Keratinocyte (primary cell): ENCODE measurements around the gene RTP3.

Experiments used
- CTCF ChIP-seq, 3 experiments: IDR thresholded peaks in 1 of 3; conservative IDR thresholded peaks in 1 of 3; optimal IDR thresholded peaks in 1 of 3; 2 replicates in 2 of 3; 3 replicates in 1 of 3; pipeline versions ENCODE3 to v1.5.1; 2011; ENCODE audit warnings: low read length in 3 of 3, mild to moderate bottlenecking in 3 of 3, moderate library complexity in 2 of 3, control low read depth in 1 of 3, inconsistent platforms in 1 of 3; ENCODE audit not compliant: insufficient read depth in 2 of 3; ENCODE audit errors: extremely low read depth in 1 of 3
- EZH2 ChIP-seq: IDR thresholded peaks from one replicate; pipeline ENCODE4 v1.6.1; 2012; ENCODE audit warnings: inconsistent platforms, mild to moderate bottlenecking, low read length, moderate library complexity

DNA sequence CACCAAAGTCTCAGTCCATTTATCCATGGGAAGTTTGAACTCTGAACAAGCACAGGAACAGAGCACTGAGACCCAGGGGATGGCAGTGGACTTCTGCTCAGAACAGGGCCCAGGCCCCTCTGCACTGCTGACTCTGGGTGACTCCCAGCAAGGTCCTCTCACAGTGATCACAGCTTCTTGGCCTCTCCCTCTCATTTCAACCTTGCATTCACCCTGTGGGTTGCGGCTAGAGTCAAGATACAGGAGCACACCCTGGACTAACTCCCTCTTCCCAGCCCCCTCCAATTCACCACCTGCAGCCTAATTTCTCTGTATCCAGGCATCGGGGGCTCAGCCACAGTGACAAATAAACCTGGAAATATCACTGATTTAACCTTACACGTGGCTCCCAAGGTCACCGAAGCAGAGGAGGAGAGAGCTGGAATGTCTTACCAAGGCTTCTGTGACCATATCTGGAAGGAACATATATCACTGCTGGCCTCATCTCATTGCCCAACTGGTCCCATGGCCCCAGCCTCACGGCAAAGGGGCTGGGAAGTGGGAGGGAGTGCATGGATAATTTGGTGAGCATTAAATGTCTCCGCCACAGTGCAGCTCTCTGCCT, 1.2 kb downstream of the RTP3 start:
- TF ChIP-seq CTCF (optimal IDR thresholded peaks at IDR 0.05 in 1 of 3, IDR thresholded peaks at IDR 0.05 in 1 of 3, conservative IDR thresholded peaks at IDR 0.05 in 1 of 3; ENCODE audit: extremely low read depth in 1 of 3, insufficient read depth in 2 of 3, low read length in 3 of 3) (no peak), EZH2 (no peak)
